NCI-H446 (cell line): ENCODE data around the gene FGF14.
A peak's percentile ranks its signal among the peaks of the same experiment; 100 is the strongest.

Source experiments
- DNase-seq, 2 experiments: peaks; one replicate each; lab custom pipeline; 2025; lab: John Stamatoyannopoulos, UW

The FGF14 gene

GRCh38 chr13:102310691-102311418, 91.0 kb downstream of the FGF14 start:
- no peak for DNase-seq

- DNase-seq, result no peak
Observed at GRCh38 chr13:102309110-102309509, 92.7 kb downstream of the FGF14 start.

- no peak for DNase-seq
Observed at GRCh38 chr13:102302534-102302933, 99.3 kb downstream of the FGF14 start.

- no peak for DNase-seq
Observed at GRCh38 chr13:102300379-102300778, 101.5 kb downstream of the FGF14 start.

- DNase-seq, result no peak
Observed at GRCh38 chr13:102299366-102299765, 102.5 kb downstream of the FGF14 start.

GRCh38 chr13:102298051-102298450, 103.8 kb downstream of the FGF14 start:
- DNase-seq, result no peak

GRCh38 chr13:102295316-102296048, 106.4 kb downstream of the FGF14 start:
- DNase-seq, result no peak

GRCh38 chr13:102294407-102295018, 107.3 kb downstream of the FGF14 start:
- DNase-seq, result no peak

GRCh38 chr13:102293723-102294122, 108.1 kb downstream of the FGF14 start:
- DNase-seq, result no peak

- no peak for DNase-seq
Observed at GRCh38 chr13:102291587-102292218, 110.1 kb downstream of the FGF14 start.

- no peak for DNase-seq
Observed at GRCh38 chr13:102289606-102290005, 112.2 kb downstream of the FGF14 start.

- DNase-seq, result no peak
Observed at GRCh38 chr13:102286326-102286725, 115.5 kb downstream of the FGF14 start.

GRCh38 chr13:102280366-102280765, 121.5 kb downstream of the FGF14 start:
- no peak for DNase-seq

- peak in 1 of 2 experiments; percentile 39 for DNase-seq
Observed at GRCh38 chr13:102277286-102277685, 124.6 kb downstream of the FGF14 start.

GRCh38 chr13:102276404-102276803, 125.4 kb downstream of the FGF14 start:
- no peak for DNase-seq

- no peak for DNase-seq
Observed at GRCh38 chr13:102275969-102276368, 125.9 kb downstream of the FGF14 start.

- no peak for DNase-seq
Observed at GRCh38 chr13:102273111-102273510, 128.7 kb downstream of the FGF14 start.

- DNase-seq, result peak in 1 of 2 experiments; percentile 0
Observed at GRCh38 chr13:102267191-102267590, 134.7 kb downstream of the FGF14 start.

- peak in 1 of 2 experiments; percentile 9 for DNase-seq
Observed at GRCh38 chr13:102261809-102262208, 140.0 kb downstream of the FGF14 start.

- DNase-seq, result no peak
Observed at GRCh38 chr13:102261316-102261715, 140.5 kb downstream of the FGF14 start.

- DNase-seq, result no peak
Observed at GRCh38 chr13:102260256-102260655, 141.6 kb downstream of the FGF14 start.

- no peak for DNase-seq
Observed at GRCh38 chr13:102255409-102255808, 146.4 kb downstream of the FGF14 start.

GRCh38 chr13:102251817-102252216, 150.0 kb downstream of the FGF14 start:
- no peak for DNase-seq
